Measurements from ENCODE around the gene TPRA1.

TPRA1 gene

GRCh38 chr3:127560051-127560787 lies 30.3 kb downstream of the TPRA1 start:
- no peak for DNase-seq (ENCODE audit: low read depth)

GRCh38 chr3:127556565-127556964 lies 34.0 kb downstream of the TPRA1 start:
- no peak for DNase-seq (ENCODE audit: low read depth)

GRCh38 chr3:127555108-127555507 lies 35.4 kb downstream of the TPRA1 start:
- DNase-seq (ENCODE audit: low read depth), result no peak

GRCh38 chr3:127552038-127552437 lies 38.5 kb downstream of the TPRA1 start:
- no peak for DNase-seq (ENCODE audit: low read depth)

- no peak for DNase-seq (ENCODE audit: low read depth)
These were observed 39.4 kb downstream of the TPRA1 start for GRCh38 chr3:127551178-127551577.

GRCh38 chr3:127550468-127551157 lies 39.9 kb downstream of the TPRA1 start:
- DNase-seq (ENCODE audit: low read depth), result no peak

GRCh38 chr3:127549826-127550467 lies 40.6 kb downstream of the TPRA1 start:
- DNase-seq (ENCODE audit: low read depth), result no peak

- DNase-seq (ENCODE audit: low read depth), result peak; percentile 16
These were observed 42.5 kb downstream of the TPRA1 start for GRCh38 chr3:127547761-127548605.

GRCh38 chr3:127546970-127547733 lies 43.4 kb downstream of the TPRA1 start:
- no peak for DNase-seq (ENCODE audit: low read depth)

- no peak for DNase-seq (ENCODE audit: low read depth)
These were observed 44.0 kb downstream of the TPRA1 start for GRCh38 chr3:127546554-127546953.

- DNase-seq (ENCODE audit: low read depth), result no peak
These were observed 44.6 kb downstream of the TPRA1 start for GRCh38 chr3:127545711-127546457.

- DNase-seq (ENCODE audit: low read depth), result no peak
These were observed 45.3 kb downstream of the TPRA1 start for GRCh38 chr3:127545216-127545615.

GRCh38 chr3:127544803-127545201 lies 45.7 kb downstream of the TPRA1 start:
- DNase-seq (ENCODE audit: low read depth), result no peak

- peak; percentile 16 for DNase-seq (ENCODE audit: low read depth)
These were observed 46.2 kb downstream of the TPRA1 start for GRCh38 chr3:127544192-127544802.

GRCh38 chr3:127543441-127543840 lies 47.1 kb downstream of the TPRA1 start:
- no peak for DNase-seq (ENCODE audit: low read depth)

- DNase-seq (ENCODE audit: low read depth), result no peak
These were observed 48.0 kb downstream of the TPRA1 start for GRCh38 chr3:127542441-127542952.

GRCh38 chr3:127541320-127541719 lies 49.2 kb downstream of the TPRA1 start:
- no peak for DNase-seq (ENCODE audit: low read depth)

GRCh38 chr3:127539366-127540060 lies 51.0 kb downstream of the TPRA1 start:
- DNase-seq (ENCODE audit: low read depth), result no peak

- no peak for DNase-seq (ENCODE audit: low read depth)
These were observed 52.0 kb downstream of the TPRA1 start for GRCh38 chr3:127538569-127538968.
